Naive thymus-derived CD8-positive, alpha-beta T cell (primary cell): ENCODE measurements around the gene IGFBP7. TPM values are rescaled to one million over a fixed set of nuclear protein-coding genes. Genes with fewer than 3 reads are reported as not detected.

ENCODE experiments used
- ATAC-seq, 2 donors: fragments of 150-1000 bp; cut with Tn5 transposase in 1 of 2; sonication (Bioruptor Pico), chemical (Tn5 transposase) in 1 of 2; 1 replicate in 1 of 2; 2 replicates in 1 of 2; pipeline ENCODE4 v1.10.0; 2021; ENCODE audit warnings: mild to moderate bottlenecking in 2 of 2, moderate library complexity in 2 of 2
- POLR2A ChIA-PET: fragments of 350-600 bp; sonication (Branson Sonifier 250); formaldehyde crosslinking; loops from one replicate; lab custom pipeline; 2021; ENCODE audit warnings: antibody characterized with exemption; lab: Charles Lee
- DNase-seq, 10 donors: peaks; one replicate each; pipeline versions ENCODE4 v3.0.0 to v3.0.0-alpha.2; 2020 to 2022
- H3K27ac Mint-ChIP-seq, 10 donors: one replicate each; pipeline ENCODE4 v1.8.0; 2020 to 2022; ENCODE audit warnings: mild to moderate bottlenecking in 10 of 10, mixed read lengths in 10 of 10, moderate library complexity in 4 of 10, inconsistent platforms in 1 of 10
- H3K27me3 Mint-ChIP-seq, 5 donors: one replicate each; pipeline ENCODE4 v1.8.0; 2021 to 2022; ENCODE audit warnings: mixed read lengths in 5 of 5
- H3K36me3 Mint-ChIP-seq, 3 donors: one replicate each; pipeline ENCODE4 v1.8.0; 2020 to 2022; ENCODE audit warnings: mixed read lengths in 3 of 3, mild to moderate bottlenecking in 2 of 3, inconsistent platforms in 1 of 3
- H3K4me1 Mint-ChIP-seq, 4 donors: one replicate each; pipeline ENCODE4 v1.8.0; 2021 to 2022; ENCODE audit warnings: mixed read lengths in 4 of 4
- H3K4me3 Mint-ChIP-seq, 10 donors: one replicate each; pipeline ENCODE4 v1.8.0; 2020 to 2022; ENCODE audit warnings: mild to moderate bottlenecking in 10 of 10, mixed read lengths in 10 of 10, moderate library complexity in 6 of 10, inconsistent platforms in 1 of 10
- H3K9me3 Mint-ChIP-seq, 9 donors: one replicate each; pipeline ENCODE4 v1.8.0; 2020 to 2022; ENCODE audit warnings: mixed read lengths in 9 of 9, mild to moderate bottlenecking in 3 of 9, inconsistent platforms in 1 of 9, moderate library complexity in 1 of 9
- polyA plus RNA-seq, 3 donors: library from polyadenylated mRNA; unstranded; fragments of 300-500 nt; fragmentation: Illumina TruSeq; gene quantifications; one replicate each; pipeline ENCODE4 v1.2.3, GENCODE V29; 2021
- total RNA-seq, 8 experiments: library from RNA in 2 of 8; stranded (reverse) in 2 of 8; gene quantifications; one replicate each; pipeline ENCODE4 v1.2.3 and lab custom pipeline; 2021 to 2026

The IGFBP7 gene
- total RNA-seq, result not detected
- polyA plus RNA-seq, result not detected
- 0 to 0.17 (median 0) reads per million in 6 experiments for total RNA-seq (lab: John Stamatoyannopoulos, UW)

- no peak for DNase-seq
- H3K9me3 Mint-ChIP-seq, result no peaks in the 10 kb centered on the region
- H3K4me3 Mint-ChIP-seq, result peak within 1 kb of the TSS; percentile 74 to 89 (median 86)
- POLR2A ChIA-PET, result no interaction called here
- peaks cover 0 to 7% (median 5%) of the 10 kb centered on the region in 3 donors for H3K36me3 Mint-ChIP-seq
- H3K27ac Mint-ChIP-seq, result peak within 1 kb of the TSS in 4 of 10 donors; percentile 9 to 78 (median 67)
- ATAC-seq, result no peak
- peaks cover 34 to 86% (median 65%) of the 10 kb centered on the region in 5 donors for H3K27me3 Mint-ChIP-seq
- peaks cover 12 to 31% (median 16%) of the 10 kb centered on the region in 4 donors for H3K4me1 Mint-ChIP-seq
Measured at GRCh38 chr4:57109847-57110639, at the start of gene IGFBP7. TSS of gene IGFBP7 (minus strand) at chr4:57110385. CDS start at chr4:57110351, 34 bp downstream.

GRCh38 chr4:57159866-57160265 lies 49.7 kb upstream of the IGFBP7 start:
- Mint-ChIP-seq H3K27ac (no peak overlapping the region), H3K27me3 (peaks cover 14 to 42% (median 26%) of the 10 kb centered on the region in 5 donors), H3K9me3 (no peaks in the 10 kb centered on the region), H3K4me1 (peaks cover 4 to 27% (median 14%) of the 10 kb centered on the region in 4 donors), H3K4me3 (no peak overlapping the region), H3K36me3 (no peaks in the 10 kb centered on the region)
- POLR2A ChIA-PET, result no interaction called here
- DNase-seq, result no peak
- no peak for ATAC-seq

GRCh38 chr4:57158762-57159161 lies 48.6 kb upstream of the IGFBP7 start:
- Mint-ChIP-seq H3K4me1 (peaks cover 0 to 32% (median 6%) of the 10 kb centered on the region in 4 donors), H3K9me3 (no peaks in the 10 kb centered on the region), H3K27me3 (peaks cover 10 to 45% (median 23%) of the 10 kb centered on the region in 5 donors), H3K27ac (no peak overlapping the region), H3K4me3 (no peak overlapping the region), H3K36me3 (no peaks in the 10 kb centered on the region)
- ATAC-seq, result no peak
- POLR2A ChIA-PET, result no interaction called here
- DNase-seq, result no peak

- Mint-ChIP-seq H3K36me3 (no peaks in the 10 kb centered on the region), H3K4me1 (peaks cover 0 to 32% (median 1%) of the 10 kb centered on the region in 4 donors), H3K27me3 (peaks cover 10 to 50% (median 23%) of the 10 kb centered on the region in 5 donors), H3K27ac (no peak overlapping the region), H3K9me3 (no peaks in the 10 kb centered on the region), H3K4me3 (no peak overlapping the region)
- POLR2A ChIA-PET, result no interaction called here
- DNase-seq (no peak), ATAC-seq (no peak)
Measured at GRCh38 chr4:57158221-57158620, 48.0 kb upstream of the IGFBP7 start.

GRCh38 chr4:57157596-57158137 lies 47.5 kb upstream of the IGFBP7 start:
- H3K9me3 Mint-ChIP-seq, result no peaks in the 10 kb centered on the region
- H3K27ac Mint-ChIP-seq, result peak overlapping the region in 1 of 10 donors; percentile 38
- DNase-seq, result no peak
- peaks cover 10 to 52% (median 23%) of the 10 kb centered on the region in 5 donors for H3K27me3 Mint-ChIP-seq
- ATAC-seq, result no peak
- H3K4me1 Mint-ChIP-seq, result peaks cover 0 to 29% (median 0%) of the 10 kb centered on the region in 4 donors
- POLR2A ChIA-PET, result no interaction called here
- H3K36me3 Mint-ChIP-seq, result no peaks in the 10 kb centered on the region
- H3K4me3 Mint-ChIP-seq, result no peak overlapping the region

- Mint-ChIP-seq H3K4me3 (no peak overlapping the region), H3K36me3 (no peaks in the 10 kb centered on the region), H3K4me1 (peaks cover 0 to 29% (median 0%) of the 10 kb centered on the region in 4 donors), H3K9me3 (no peaks in the 10 kb centered on the region), H3K27me3 (peaks cover 12 to 52% (median 23%) of the 10 kb centered on the region in 5 donors), H3K27ac (no peak overlapping the region)
- DNase-seq, result no peak
- POLR2A ChIA-PET, result no interaction called here
- ATAC-seq, result no peak
Measured at GRCh38 chr4:57156242-57156990, 46.2 kb upstream of the IGFBP7 start.

- Mint-ChIP-seq H3K27me3 (peaks cover 12 to 52% (median 23%) of the 10 kb centered on the region in 5 donors), H3K4me3 (no peak overlapping the region), H3K36me3 (no peaks in the 10 kb centered on the region), H3K9me3 (no peaks in the 10 kb centered on the region), H3K4me1 (peaks cover 0 to 29% (median 0%) of the 10 kb centered on the region in 4 donors), H3K27ac (no peak overlapping the region)
- POLR2A ChIA-PET, result no interaction called here
- no peak for DNase-seq
- no peak for ATAC-seq
Measured at GRCh38 chr4:57154926-57155325, 44.7 kb upstream of the IGFBP7 start.

- DNase-seq (no peak), ATAC-seq (no peak)
- no peaks in the 10 kb centered on the region for H3K9me3 Mint-ChIP-seq
- H3K36me3 Mint-ChIP-seq, result no peaks in the 10 kb centered on the region
- POLR2A ChIA-PET, result no interaction called here
- H3K27me3 Mint-ChIP-seq, result peaks cover 12 to 52% (median 23%) of the 10 kb centered on the region in 5 donors
- H3K4me1 Mint-ChIP-seq, result peaks cover 0 to 29% (median 0%) of the 10 kb centered on the region in 4 donors
- H3K4me3 Mint-ChIP-seq, result no peak overlapping the region
- no peak overlapping the region for H3K27ac Mint-ChIP-seq
Measured at GRCh38 chr4:57154191-57154590, 44.0 kb upstream of the IGFBP7 start.

GRCh38 chr4:57153207-57153606 lies 43.0 kb upstream of the IGFBP7 start:
- ATAC-seq, result no peak
- Mint-ChIP-seq H3K9me3 (no peaks in the 10 kb centered on the region), H3K4me3 (no peak overlapping the region), H3K36me3 (no peaks in the 10 kb centered on the region), H3K27me3 (peaks cover 10 to 52% (median 23%) of the 10 kb centered on the region in 5 donors), H3K4me1 (peaks cover 0 to 29% (median 0%) of the 10 kb centered on the region in 4 donors), H3K27ac (peak overlapping the region in 1 of 10 donors; percentile 60)
- POLR2A ChIA-PET, result no interaction called here
- no peak for DNase-seq

- H3K27me3 Mint-ChIP-seq, result peaks cover 9 to 39% (median 19%) of the 10 kb centered on the region in 5 donors
- no peak overlapping the region for H3K27ac Mint-ChIP-seq
- peaks cover 0 to 21% (median 0%) of the 10 kb centered on the region in 4 donors for H3K4me1 Mint-ChIP-seq
- POLR2A ChIA-PET, result no interaction called here
- H3K4me3 Mint-ChIP-seq, result no peak overlapping the region
- H3K36me3 Mint-ChIP-seq, result no peaks in the 10 kb centered on the region
- DNase-seq (no peak), ATAC-seq (no peak)
- no peaks in the 10 kb centered on the region for H3K9me3 Mint-ChIP-seq
Measured at GRCh38 chr4:57151481-57151880, 41.3 kb upstream of the IGFBP7 start.

GRCh38 chr4:57149833-57150232 lies 39.6 kb upstream of the IGFBP7 start:
- POLR2A ChIA-PET, result no interaction called here
- H3K27me3 Mint-ChIP-seq, result peaks cover 4 to 34% (median 14%) of the 10 kb centered on the region in 5 donors

GRCh38 chr4:57148831-57149505 lies 38.8 kb upstream of the IGFBP7 start:
- Mint-ChIP-seq H3K36me3 (no peaks in the 10 kb centered on the region), H3K27ac (no peak overlapping the region), H3K9me3 (no peaks in the 10 kb centered on the region), H3K4me1 (peaks cover 0 to 2% (median 0%) of the 10 kb centered on the region in 4 donors), H3K27me3 (peaks cover 4 to 25% (median 9%) of the 10 kb centered on the region in 5 donors), H3K4me3 (no peak overlapping the region)
- no peak for ATAC-seq
- POLR2A ChIA-PET, result no interaction called here
- DNase-seq, result no peak

More at GRCh38 chr4:57149833-57150232, 39.6 kb upstream of the IGFBP7 start:
- no peak overlapping the region for H3K4me3 Mint-ChIP-seq
- H3K36me3 Mint-ChIP-seq, result no peaks in the 10 kb centered on the region
- H3K9me3 Mint-ChIP-seq, result no peaks in the 10 kb centered on the region
- H3K27ac Mint-ChIP-seq, result no peak overlapping the region
- DNase-seq, result no peak
- H3K4me1 Mint-ChIP-seq, result peaks cover 0 to 7% (median 0%) of the 10 kb centered on the region in 4 donors
- ATAC-seq, result no peak
